H1 (cell line): ENCODE results near the gene ITGAV. TPM values are rescaled to one million over a fixed set of nuclear protein-coding genes. Genes with fewer than 3 reads are reported as not detected.

Source experiments
- CTCF ChIA-PET: fragments of 300-600 bp; sonication (Branson Sonifier 250); formaldehyde crosslinking; loops from one replicate; lab custom pipeline; 2021; ENCODE audit not compliant: partially characterized antibody; lab: Charles Lee
- POLR2A ChIA-PET: fragments of 300-600 bp; sonication (Branson Sonifier 250); formaldehyde crosslinking; loops from one replicate; lab custom pipeline; 2021; ENCODE audit warnings: inconsistent platforms; ENCODE audit not compliant: partially characterized antibody; lab: Charles Lee
- DNase-seq, 2 experiments: peaks; one replicate each; pipeline versions ENCODE4 v3.0.0 to v3.0.0-alpha.2; 2010 to 2022; ENCODE audit warnings: low spot score in 2 of 2, low read depth in 1 of 2, mixed read lengths in 1 of 2
- FAIRE-seq: peaks from 2 replicates; lab custom pipeline; 2011; peaks lifted over from hg19 to GRCh38; lab: Jason Lieb, UNC
- H2AFZ ChIP-seq: 2 replicates; pipeline ENCODE4 v1.8.1; 2012; ENCODE audit warnings: low read length, inconsistent platforms
- H2AK5ac ChIP-seq: 2 replicates; pipeline ENCODE4 v1.6.1; 2013; ENCODE audit warnings: low read depth, low read length
- H2BK120ac ChIP-seq: replicated peaks from 2 replicates; pipeline ENCODE3; 2013; ENCODE audit warnings: low read depth, low read length, inconsistent platforms
- H2BK12ac ChIP-seq: 2 replicates; pipeline ENCODE4 v1.6.1; 2013; ENCODE audit warnings: low read depth, low read length
- H2BK15ac ChIP-seq: 2 replicates; pipeline ENCODE4 v1.6.1; 2013; ENCODE audit warnings: low read length
- H2BK20ac ChIP-seq: 2 replicates; pipeline ENCODE4 v1.6.1; 2013; ENCODE audit warnings: low read length
- H2BK5ac ChIP-seq: 2 replicates; pipeline ENCODE4 v1.6.1; 2013; ENCODE audit warnings: low read depth, low read length
- H3K14ac ChIP-seq: 2 replicates; pipeline ENCODE4 v1.6.1; 2013; ENCODE audit warnings: inconsistent platforms; ENCODE audit not compliant: insufficient read length
- H3K18ac ChIP-seq: 2 replicates; pipeline ENCODE4 v1.6.1; 2013; ENCODE audit warnings: low read length; ENCODE audit errors: extremely low read depth
- H3K23ac ChIP-seq: 2 replicates; pipeline ENCODE4 v1.6.1; 2013; ENCODE audit warnings: inconsistent platforms; ENCODE audit not compliant: insufficient read length
- H3K23me2 ChIP-seq: 2 replicates; pipeline ENCODE4 v1.6.1; 2013; ENCODE audit warnings: low read depth, low read length
- H3K27ac ChIP-seq: 2 replicates; pipeline ENCODE4 v1.6.1; 2011; ENCODE audit warnings: low read depth, low read length, inconsistent platforms
- H3K27me3 ChIP-seq, 4 experiments: replicated peaks in 1 of 4; 1 replicate in 1 of 4; 2 replicates in 3 of 4; pipeline versions ENCODE4 v1.6.1 to v1.8.1; 2011 to 2013; ENCODE audit warnings: low read length in 3 of 4, mild to moderate bottlenecking in 3 of 4, inconsistent platforms in 2 of 4, mixed read lengths in 2 of 4, moderate library complexity in 1 of 4; ENCODE audit not compliant: control insufficient read depth in 3 of 4, insufficient read depth in 3 of 4; ENCODE audit errors: extremely low read depth in 1 of 4
- H3K36me3 ChIP-seq, 4 experiments: 2 replicates each; pipeline versions ENCODE4 v1.6.1 to v1.8.1; 2011 to 2013; ENCODE audit warnings: mild to moderate bottlenecking in 4 of 4, low read length in 3 of 4, moderate library complexity in 2 of 4, control low read depth in 1 of 4, inconsistent platforms in 1 of 4; ENCODE audit not compliant: insufficient read depth in 4 of 4, control insufficient read depth in 2 of 4
- H3K4ac ChIP-seq: replicated peaks from 2 replicates; pipeline ENCODE3; 2013; ENCODE audit warnings: low read length, low read depth, mixed read lengths, inconsistent platforms; ENCODE audit not compliant: insufficient read length
- H3K4me1 ChIP-seq, 4 experiments: replicated peaks in 1 of 4; 1 replicate in 1 of 4; 2 replicates in 3 of 4; pipeline versions ENCODE4 v1.6.1 to v1.8.1; 2011 to 2013; ENCODE audit warnings: low read length in 3 of 4, inconsistent platforms in 2 of 4, mixed read lengths in 1 of 4; ENCODE audit not compliant: insufficient read depth in 4 of 4, control insufficient read depth in 3 of 4
- H3K4me2 ChIP-seq, 2 experiments: 2 replicates each; pipeline versions ENCODE4 v1.6.1 to v1.8.1; 2011 to 2013; ENCODE audit warnings: low read depth in 2 of 2, low read length in 2 of 2, control low read depth in 1 of 2, inconsistent platforms in 1 of 2, mild to moderate bottlenecking in 1 of 2; ENCODE audit not compliant: insufficient read depth in 1 of 2
- H3K4me3 ChIP-seq, 4 experiments: fragments of 200-600, 300-600 bp in 1 of 4; sonication (generic), shearing (Covaris generic), sonication (Bioruptor Twin) in 1 of 4; 2 replicates each; pipeline versions ENCODE4 v1.5.1 to v1.8.1; 2011 to 2016; ENCODE audit warnings: low read length in 4 of 4, low read depth in 3 of 4, control low read depth in 2 of 4, inconsistent platforms in 2 of 4, mild to moderate bottlenecking in 2 of 4, mixed read lengths in 1 of 4, moderate library complexity in 1 of 4; ENCODE audit not compliant: insufficient read depth in 2 of 4; ENCODE audit errors: extremely low read depth in 1 of 4
- H3K56ac ChIP-seq: replicated peaks from 2 replicates; pipeline ENCODE3; 2013; ENCODE audit warnings: low read depth, mild to moderate bottlenecking, mixed read lengths, low read length, inconsistent platforms; ENCODE audit not compliant: insufficient read length
- H3K79me1 ChIP-seq: 2 replicates; pipeline ENCODE4 v1.6.1; 2013; ENCODE audit warnings: low read depth, low read length, control low read depth
- H3K79me2 ChIP-seq, 2 experiments: 2 replicates each; pipeline versions ENCODE4 v1.6.1 to v1.8.1; 2012 to 2013; ENCODE audit warnings: low read length in 2 of 2, mild to moderate bottlenecking in 2 of 2, inconsistent platforms in 1 of 2; ENCODE audit not compliant: insufficient read depth in 2 of 2, control insufficient read depth in 1 of 2
- H3K9ac ChIP-seq, 4 experiments: replicated peaks in 1 of 4; 1 replicate in 1 of 4; 2 replicates in 3 of 4; pipeline versions ENCODE4 v1.6.1 to v1.8.1; 2011 to 2013; ENCODE audit warnings: low read depth in 3 of 4, low read length in 3 of 4, control low read depth in 2 of 4, mild to moderate bottlenecking in 2 of 4, moderate library complexity in 2 of 4, inconsistent platforms in 1 of 4; ENCODE audit errors: extremely low read depth in 1 of 4
- H3K9me3 ChIP-seq, 2 experiments: 2 replicates each; pipeline versions ENCODE4 v1.6.1 to v1.8.1; 2012 to 2013; ENCODE audit warnings: mild to moderate bottlenecking in 2 of 2, moderate library complexity in 2 of 2, control low read depth in 1 of 2, inconsistent platforms in 1 of 2, low read depth in 1 of 2, low read length in 1 of 2, mixed read lengths in 1 of 2; ENCODE audit not compliant: insufficient read depth in 2 of 2
- H4K20me1 ChIP-seq, 2 experiments: replicated peaks in 1 of 2; 2 replicates each; pipeline versions ENCODE3 to v1.8.1; 2011 to 2013; ENCODE audit warnings: inconsistent platforms in 2 of 2, low read length in 2 of 2, mild to moderate bottlenecking in 1 of 2; ENCODE audit not compliant: insufficient read depth in 2 of 2, control insufficient read depth in 1 of 2
- H4K5ac ChIP-seq: 2 replicates; pipeline ENCODE4 v1.6.1; 2013; ENCODE audit warnings: low read length, low read depth, mixed read lengths, inconsistent platforms; ENCODE audit not compliant: insufficient read length
- H4K8ac ChIP-seq: 2 replicates; pipeline ENCODE4 v1.8.0; 2013; ENCODE audit warnings: mild to moderate bottlenecking, moderate library complexity, low read length, inconsistent platforms; ENCODE audit not compliant: insufficient read depth; ENCODE audit errors: extremely low read depth
- H4K91ac ChIP-seq: replicated peaks from 2 replicates; pipeline ENCODE3; 2013; ENCODE audit warnings: low read length, mixed read lengths, inconsistent platforms; ENCODE audit not compliant: insufficient read length
- ASH2L ChIP-seq: fragments of 200-600, 300-600 bp; sonication (generic); IDR thresholded peaks from one replicate; pipeline ENCODE4 v1.7.1; 2017; ENCODE audit warnings: low read length
- ATF3 ChIP-seq: IDR thresholded peaks from 2 replicates; pipeline ENCODE4 v1.6.1; 2011; ENCODE audit warnings: low read depth, mild to moderate bottlenecking, low read length; ENCODE audit not compliant: insufficient read depth
- BCL11A ChIP-seq, 2 experiments: IDR thresholded peaks; one replicate each; pipeline ENCODE4 v1.6.1; 2011; ENCODE audit warnings: low read depth in 2 of 2, low read length in 2 of 2, mild to moderate bottlenecking in 2 of 2
- BRCA1 ChIP-seq: IDR thresholded peaks from 2 replicates; pipeline ENCODE4 v1.6.1; 2012; ENCODE audit warnings: low read depth, low read length, improper control_type of control experiment
- CHD1 ChIP-seq: IDR thresholded peaks from 2 replicates; pipeline ENCODE4 v1.6.1; 2012; ENCODE audit warnings: low read depth, low read length, improper control_type of control experiment
- KDM4A ChIP-seq: IDR thresholded peaks from one replicate; pipeline ENCODE4 v1.7.1; 2012; ENCODE audit warnings: low read depth, mild to moderate bottlenecking, moderate library complexity, low read length, inconsistent platforms; ENCODE audit not compliant: severe bottlenecking
- PHF8 ChIP-seq: fragments of 200-600 bp; sonication (generic); conservative IDR thresholded peaks from 2 replicates; pipeline ENCODE4 v1.7.1; 2012; ENCODE audit warnings: low read depth, mild to moderate bottlenecking, inconsistent platforms, low read length, moderate library complexity
- RBBP5 ChIP-seq: IDR thresholded peaks from 2 replicates; pipeline ENCODE4 v1.7.1; 2012; ENCODE audit warnings: low read depth, mild to moderate bottlenecking, inconsistent platforms, low read length, moderate library complexity, borderline replicate concordance
- SIN3A ChIP-seq, 2 experiments: IDR thresholded peaks in 1 of 2; conservative IDR thresholded peaks in 1 of 2; 2 replicates each; pipeline ENCODE4 v1.6.1; 2011 to 2012; ENCODE audit warnings: low read length in 2 of 2, improper control_type of control experiment in 1 of 2, low read depth in 1 of 2, mild to moderate bottlenecking in 1 of 2
- WGBS, 2 experiments: shearing (Covaris generic) in 1 of 2; methylation state at CpG; one replicate each; pipeline versions ENCODE4 v1.1.6 to v1.1.7; 2013 to 2015; ENCODE audit warnings: low lambda C conversion rate in 2 of 2, mixed read lengths in 2 of 2, inconsistent platforms in 1 of 2, low coverage in 1 of 2, missing lambda C conversion rate in 1 of 2; ENCODE audit not compliant: insufficient replicate concordance in 2 of 2, insufficient coverage in 1 of 2, insufficient read length in 1 of 2; ENCODE audit errors: extremely low coverage in 1 of 2, missing lambda C conversion rate in 1 of 2; 5-methylcytosine and 5-hydroxymethylcytosine counted together
- polyA plus RNA-seq, 7 experiments: library from polyadenylated mRNA; depleted of rRNA in 3 of 7; stranded (reverse) in 5 of 7; unstranded in 2 of 7; fragments of >200 nt in 5 of 7; fragments of 200-250 nt in 2 of 7; gene quantifications; 1 replicate in 5 of 7; 2 replicates in 1 of 7; 4 replicates in 1 of 7; pipeline versions ENCODE4 v1.2.1 to v1.2.3, GENCODE V29; 2011 to 2013; ENCODE audit warnings: missing spikeins in 2 of 7, mixed read lengths in 2 of 7
- total RNA-seq: library from RNA; stranded (reverse); fragmentation: NEBNext Ultra II Directional; extraction: Animal tissue kit (Norgen Biotek cat#: 25700); gene quantifications from 2 replicates; pipeline ENCODE4 v1.2.1, GENCODE V29; 2021

Gene ITGAV
- total and polyA plus RNA-seq, 2 of the 8 experiments (the other 6 are each of a cell fraction or from before 2014, with no cell fraction given): 11.7 to 42.4 TPM

DNA sequence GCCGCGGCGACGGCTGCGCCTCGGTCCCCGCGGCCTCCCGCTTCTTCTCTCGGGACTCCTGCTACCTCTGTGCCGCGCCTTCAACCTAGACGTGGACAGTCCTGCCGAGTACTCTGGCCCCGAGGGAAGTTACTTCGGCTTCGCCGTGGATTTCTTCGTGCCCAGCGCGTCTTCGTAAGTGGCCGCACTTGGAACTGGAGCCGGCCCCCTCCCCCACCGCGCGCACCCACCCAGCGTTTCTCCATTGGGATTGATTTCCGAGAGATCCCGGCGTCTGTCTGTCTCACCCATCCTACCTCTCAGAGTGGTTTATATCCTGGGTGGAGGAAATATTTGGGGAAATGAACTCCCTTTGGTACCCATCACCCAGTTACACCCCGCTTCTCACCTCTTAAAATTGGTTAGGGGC is 498 bp downstream of the ITGAV start:
- peak overlapping the region; percentile 24 for H3K56ac ChIP-seq
- DNase-seq (no peak), FAIRE-seq (no peak)
- no peaks in the 10 kb centered on the region for H3K79me1 ChIP-seq
- peak overlapping the region; percentile 59; the same call in 1 of the 2 replicates for H2AFZ ChIP-seq
- no peak overlapping the region for H4K91ac ChIP-seq
- H3K14ac ChIP-seq: no peak overlapping the region
- peak overlapping the region; percentile 77 to 96 (median 94) for H3K4me3 ChIP-seq
- H3K36me3 ChIP-seq: no peaks in the 10 kb centered on the region
- H3K9me3 ChIP-seq: no peaks in the 10 kb centered on the region
- WGBS, 2 experiments: 0% methylated on average over 31 of the region's 32 CpGs; no CpG with 5 or more reads in 1 of the 2 experiments
- no peaks in the 10 kb centered on the region for H4K20me1 ChIP-seq
- H3K9ac ChIP-seq: peak overlapping the region; percentile 62 to 76 (median 74)
- no peak overlapping the region for H2BK120ac ChIP-seq
- ChIA-PET POLR2A (interaction anchor here (0.9 to 2.3 kb wide), 13 partner anchors 9 to 104 kb away, joined by 3 to 15 read pairs (median 3); partner anchors contain the start of gene ZC3H15), CTCF (interaction anchor here (1.2 to 1.5 kb wide), 4 partner anchors 44 to 191 kb away, joined by 3 to 5 read pairs (median 4); no protein-coding TSS in a partner anchor)
- no peak overlapping the region for H4K8ac ChIP-seq
- H4K5ac ChIP-seq: peak overlapping the region; percentile 68
- H2BK5ac ChIP-seq: peak overlapping the region; percentile 88; the same call in 1 of the 2 replicates
- no peak overlapping the region for H3K4ac ChIP-seq
- no peak overlapping the region for H3K23ac ChIP-seq
- H3K23me2 ChIP-seq: peaks cover 10% of the 10 kb centered on the region
- peak overlapping the region; percentile 21; the same call in 1 of the 2 replicates for H2BK15ac ChIP-seq
- H3K27me3 ChIP-seq: no peaks in the 10 kb centered on the region
- no peak overlapping the region for H2BK12ac ChIP-seq
- peak overlapping the region; percentile 66 for H3K27ac ChIP-seq
- no peak overlapping the region for H2AK5ac ChIP-seq
- peak overlapping the region; percentile 71 to 92 for H3K4me2 ChIP-seq
- peaks cover 0 to 4% (median 2%) of the 10 kb centered on the region in 4 experiments; a peak in 4 of 7 replicates for H3K4me1 ChIP-seq
- H3K79me2 ChIP-seq: peaks cover 0 to 49% of the 10 kb centered on the region in 2 experiments; a peak in 3 of 4 replicates
- H2BK20ac ChIP-seq: no peak overlapping the region
- TF ChIP-seq ASH2L: peak; percentile 97
- TF ChIP-seq SIN3A (conservative IDR thresholded peaks at IDR 0.05 in 1 of 2, IDR thresholded peaks at IDR 0.05 in 1 of 2; ENCODE audit: low read depth in 1 of 2, low read length in 2 of 2): 0 out of 4 replicates have a peak, but pooled peaks of 1 of the 2 experiments have one; percentile 7
- no peak for TF ChIP-seq BRCA1
- TF ChIP-seq KDM4A: peak; percentile 96
- no peak for TF ChIP-seq CHD1
- 0 out of 2 replicates have a peak, but pooled peaks have one; percentile 65 for TF ChIP-seq RBBP5
- peak; percentile 33; the same call in 1 of the 2 replicates for TF ChIP-seq PHF8
- TF ChIP-seq ATF3: no peak
- TF ChIP-seq BCL11A (IDR thresholded peaks at IDR 0.05; ENCODE audit: low read depth in 2 of 2, low read length in 2 of 2): no peak
- H3K18ac ChIP-seq: peak overlapping the region; percentile 95; the same call in 1 of the 2 replicates
